ENCODE measurements around the gene GPR149.

Gene GPR149

GRCh38 chr3:154378311-154378710 is 51.7 kb downstream of the GPR149 start:
- TF ChIP-seq FOXP2 (optimal IDR thresholded peaks at IDR 0.05; ENCODE audit: borderline replicate concordance, extremely low read depth, extremely low read length, insufficient read depth) (no peak), SIN3A (IDR thresholded peaks at IDR 0.05; ENCODE audit: borderline replicate concordance, insufficient read depth, low read length) (no peak), REST (IDR thresholded peaks at IDR 0.05; ENCODE audit: insufficient read depth in 1 of 2, low read depth in 2 of 2, low read length in 2 of 2) (no peak), TAF1 (IDR thresholded peaks at IDR 0.05; ENCODE audit: borderline replicate concordance, insufficient read depth, low read length) (no peak), POLR2AphosphoS5 (IDR thresholded peaks at IDR 0.05; ENCODE audit: low read depth, low read length) (no peak)

- TF ChIP-seq REST (IDR thresholded peaks at IDR 0.05; ENCODE audit: insufficient read depth in 1 of 2, low read depth in 2 of 2, low read length in 2 of 2) (no peak), FOXP2 (optimal IDR thresholded peaks at IDR 0.05; ENCODE audit: borderline replicate concordance, extremely low read depth, extremely low read length, insufficient read depth) (no peak), SIN3A (IDR thresholded peaks at IDR 0.05; ENCODE audit: borderline replicate concordance, insufficient read depth, low read length) (no peak), TAF1 (IDR thresholded peaks at IDR 0.05; ENCODE audit: borderline replicate concordance, insufficient read depth, low read length) (no peak), POLR2AphosphoS5 (IDR thresholded peaks at IDR 0.05; ENCODE audit: low read depth, low read length) (no peak)
These were observed 62.8 kb downstream of the GPR149 start for GRCh38 chr3:154367221-154367620.

GRCh38 chr3:154364849-154365248 is 65.1 kb downstream of the GPR149 start:
- no peak for TF ChIP-seq SIN3A (IDR thresholded peaks at IDR 0.05; ENCODE audit: borderline replicate concordance, insufficient read depth, low read length)
- no peak for TF ChIP-seq POLR2AphosphoS5 (IDR thresholded peaks at IDR 0.05; ENCODE audit: low read depth, low read length)
- no peak for TF ChIP-seq REST (IDR thresholded peaks at IDR 0.05; ENCODE audit: insufficient read depth in 1 of 2, low read depth in 2 of 2, low read length in 2 of 2)
- no peak for TF ChIP-seq FOXP2 (optimal IDR thresholded peaks at IDR 0.05; ENCODE audit: borderline replicate concordance, extremely low read depth, extremely low read length, insufficient read depth)
- no peak for TF ChIP-seq TAF1 (IDR thresholded peaks at IDR 0.05; ENCODE audit: borderline replicate concordance, insufficient read depth, low read length)

- TF ChIP-seq POLR2AphosphoS5 (IDR thresholded peaks at IDR 0.05; ENCODE audit: low read depth, low read length) (no peak), SIN3A (IDR thresholded peaks at IDR 0.05; ENCODE audit: borderline replicate concordance, insufficient read depth, low read length) (no peak), REST (IDR thresholded peaks at IDR 0.05; ENCODE audit: insufficient read depth in 1 of 2, low read depth in 2 of 2, low read length in 2 of 2) (no peak), TAF1 (IDR thresholded peaks at IDR 0.05; ENCODE audit: borderline replicate concordance, insufficient read depth, low read length) (no peak), FOXP2 (optimal IDR thresholded peaks at IDR 0.05; ENCODE audit: borderline replicate concordance, extremely low read depth, extremely low read length, insufficient read depth) (no peak)
These were observed 68.9 kb downstream of the GPR149 start for GRCh38 chr3:154361099-154361498.

- no peak for TF ChIP-seq FOXP2 (optimal IDR thresholded peaks at IDR 0.05; ENCODE audit: borderline replicate concordance, extremely low read depth, extremely low read length, insufficient read depth)
- no peak for TF ChIP-seq SIN3A (IDR thresholded peaks at IDR 0.05; ENCODE audit: borderline replicate concordance, insufficient read depth, low read length)
- no peak for TF ChIP-seq POLR2AphosphoS5 (IDR thresholded peaks at IDR 0.05; ENCODE audit: low read depth, low read length)
- TF ChIP-seq REST (IDR thresholded peaks at IDR 0.05; ENCODE audit: insufficient read depth in 1 of 2, low read depth in 2 of 2, low read length in 2 of 2): no peak
- no peak for TF ChIP-seq TAF1 (IDR thresholded peaks at IDR 0.05; ENCODE audit: borderline replicate concordance, insufficient read depth, low read length)
These were observed 74.0 kb downstream of the GPR149 start for GRCh38 chr3:154356009-154356408.
